HG03469 (cell line): ENCODE results near the gene AKAP7.
"Not testable (repeated sequence)": the region's sequence is repeated elsewhere in the genome, so short reads cannot be mapped to it uniquely, and the experiment has no call there.

Experiments used
- ATAC-seq: cut with Tn5 transposase; IDR thresholded peaks from one replicate; pipeline ENCODE4 v1.9.1; 2021; ENCODE audit warnings: mild to moderate bottlenecking, moderate library complexity, moderate number of reproducible peaks; ENCODE audit not compliant: unreplicated experiment

Gene AKAP7

GRCh38 chr6:131135244-131136020, at the start of gene AKAP7:
TSS of gene AKAP7 (plus strand) at chr6:131135467. CDS start at chr6:131135764, 297 bp downstream.
- ATAC-seq, result peak; percentile 63

- not testable (repeated sequence) for ATAC-seq
Observed at GRCh38 chr6:131090339-131090738, 44.9 kb upstream of the AKAP7 start.

- not testable (repeated sequence) for ATAC-seq
Observed at GRCh38 chr6:131091944-131092343, 43.3 kb upstream of the AKAP7 start.

- no peak for ATAC-seq
Observed at GRCh38 chr6:131093334-131093733, 41.9 kb upstream of the AKAP7 start.

- ATAC-seq, result no peak
Observed at GRCh38 chr6:131096786-131097185, 38.5 kb upstream of the AKAP7 start.

- ATAC-seq, result no peak
Observed at GRCh38 chr6:131101911-131102680, 33.2 kb upstream of the AKAP7 start.

- no peak for ATAC-seq
Observed at GRCh38 chr6:131103296-131103695, 32.0 kb upstream of the AKAP7 start.

- no peak for ATAC-seq
Observed at GRCh38 chr6:131103901-131104300, 31.4 kb upstream of the AKAP7 start.

- ATAC-seq, result no peak
Observed at GRCh38 chr6:131107151-131107550, 28.1 kb upstream of the AKAP7 start.

GRCh38 chr6:131112249-131112648, 23.0 kb upstream of the AKAP7 start:
- no peak for ATAC-seq

GRCh38 chr6:131115651-131116050, 19.6 kb upstream of the AKAP7 start:
- ATAC-seq, result no peak

- no peak for ATAC-seq
Observed at GRCh38 chr6:131116321-131116720, 18.9 kb upstream of the AKAP7 start.

GRCh38 chr6:131116755-131117360, 18.4 kb upstream of the AKAP7 start:
- no peak for ATAC-seq

- ATAC-seq, result no peak
Observed at GRCh38 chr6:131117878-131118277, 17.4 kb upstream of the AKAP7 start.

- no peak for ATAC-seq
Observed at GRCh38 chr6:131122007-131122406, 13.3 kb upstream of the AKAP7 start.

- ATAC-seq, result no peak
Observed at GRCh38 chr6:131122516-131122915, 12.8 kb upstream of the AKAP7 start.

- no peak for ATAC-seq
Observed at GRCh38 chr6:131124336-131125071, 10.8 kb upstream of the AKAP7 start.

GRCh38 chr6:131125431-131125830, 9.8 kb upstream of the AKAP7 start:
- no peak for ATAC-seq

GRCh38 chr6:131129689-131130553, 5.3 kb upstream of the AKAP7 start:
- no peak for ATAC-seq

- ATAC-seq, result no peak
Observed at GRCh38 chr6:131130554-131130940, 4.7 kb upstream of the AKAP7 start.
